A549 (cell line): ENCODE data around the gene MTA3. TPM values are rescaled to one million over a fixed set of nuclear protein-coding genes. Genes with fewer than 3 reads are reported as not detected.

Source experiments
- ATAC-seq, 2 experiments: fragments of 200-7000 bp in 1 of 2; fragments of >200 bp in 1 of 2; cut with Nextera tagmentation in 1 of 2; cut with Tn5 transposase in 1 of 2; 3 replicates each; pipeline versions ENCODE4 v1.8.0 to v1.9.1; 2018 to 2020; ENCODE audit warnings: mild to moderate bottlenecking in 1 of 2, moderate library complexity in 1 of 2
- CTCF ChIA-PET: fragments of 300-600 bp; sonication (Branson Sonifier 250); formaldehyde crosslinking; extraction: SDS; loops from one replicate; lab custom pipeline; 2021; ENCODE audit warnings: antibody characterized with exemption, inconsistent platforms; lab: Yijun Ruan, JAX
- POLR2A ChIA-PET: fragments of 350-600 bp; formaldehyde crosslinking; extraction: SDS; loops from one replicate; lab custom pipeline; 2021; ENCODE audit warnings: antibody characterized with exemption, inconsistent platforms; lab: Yijun Ruan, JAX
- DNase-seq, 2 experiments: peaks; one replicate each; pipeline versions ENCODE4 v3.0.0 to v3.0.0-alpha.2; 2011 to 2016; ENCODE audit warnings: low read depth in 1 of 2, low spot score in 1 of 2
- FAIRE-seq: peaks from 2 replicates; lab custom pipeline; 2011; peaks lifted over from hg19 to GRCh38; lab: Jason Lieb, UNC
- H3K27ac ChIP-seq, 2 experiments: fragments of >200 bp; sonication (Bioruptor Twin); formaldehyde crosslinking; 3 replicates each; pipeline ENCODE4 v1.5.1; 2016 to 2017
- H3K4me1 ChIP-seq: fragments of >200 bp; sonication (Bioruptor Twin); formaldehyde crosslinking; 3 replicates; pipeline ENCODE4 v1.6.1; 2016
- H3K4me2 ChIP-seq: fragments of >200 bp; sonication (Bioruptor Twin); formaldehyde crosslinking; 3 replicates; pipeline ENCODE4 v1.6.1; 2016
- H3K4me3 ChIP-seq: fragments of >200 bp; sonication (Bioruptor Twin); formaldehyde crosslinking; 3 replicates; pipeline ENCODE4 v1.5.1; 2016
- H3K9me3 ChIP-seq: fragments of >200 bp; sonication (Bioruptor Twin); formaldehyde crosslinking; 3 replicates; pipeline ENCODE4 v1.6.1; 2016
- BHLHE40 ChIP-seq: IDR thresholded peaks from 2 replicates; pipeline ENCODE4 v1.6.1; 2012; ENCODE audit warnings: low read depth, low read length, inconsistent platforms
- CBX8 ChIP-seq: fragments of 200-600 bp; sonication (generic); IDR thresholded peaks from 2 replicates; pipeline ENCODE4 v1.6.1; 2016
- CEBPB ChIP-seq, 2 experiments: fragments of >200 bp in 1 of 2; sonication (Bioruptor Twin) in 1 of 2; formaldehyde crosslinking in 1 of 2; IDR thresholded peaks; 2 replicates each; pipeline ENCODE4 v1.6.1; 2012 to 2016
- E2F6 ChIP-seq: IDR thresholded peaks from 2 replicates; pipeline ENCODE4 v1.6.1; 2012; ENCODE audit warnings: low read depth, borderline replicate concordance
- EHMT2 ChIP-seq: fragments of 200-600 bp; sonication (generic); IDR thresholded peaks from 2 replicates; pipeline ENCODE4 v1.6.1; 2016; ENCODE audit warnings: antibody characterized with exemption, low read depth, mild to moderate bottlenecking, moderate library complexity
- FOSL2 ChIP-seq, 2 experiments: fragments of 450-650 bp in 1 of 2; fragments of >200 bp in 1 of 2; sonication (Bioruptor Twin) in 1 of 2; formaldehyde crosslinking; IDR thresholded peaks; 2 replicates each; pipeline versions ENCODE4 v1.5.0 to v1.6.1; 2016 to 2020; ENCODE audit warnings: mild to moderate bottlenecking in 1 of 2, moderate library complexity in 1 of 2
- GATA3 ChIP-seq: IDR thresholded peaks from 2 replicates; pipeline ENCODE4 v1.6.1; 2012; ENCODE audit warnings: borderline replicate concordance
- HOXA7 ChIP-seq: fragments of 250-450 bp; sonication (Bioruptor Pico); IDR thresholded peaks from 2 replicates; pipeline ENCODE4 v1.5.0; 2020; ENCODE audit warnings: mild to moderate bottlenecking, moderate library complexity
- HOXB5 ChIP-seq: fragments of 250-450 bp; sonication (Bioruptor Pico); IDR thresholded peaks from 2 replicates; pipeline ENCODE4 v1.5.0; 2020; ENCODE audit warnings: mild to moderate bottlenecking, moderate library complexity
- JUNB ChIP-seq: fragments of >200 bp; sonication (Bioruptor Twin); formaldehyde crosslinking; IDR thresholded peaks from 2 replicates; pipeline ENCODE4 v1.6.1; 2016
- KDM5A ChIP-seq: fragments of 200-600 bp; sonication (generic); IDR thresholded peaks from 2 replicates; pipeline ENCODE4 v1.6.1; 2016; ENCODE audit warnings: antibody characterized with exemption, mild to moderate bottlenecking
- NR3C1 ChIP-seq: fragments of >200 bp; sonication (Bioruptor Twin); formaldehyde crosslinking; IDR thresholded peaks from 3 replicates; pipeline ENCODE4 v1.6.1; 2017
- RAD21 ChIP-seq, 2 experiments: fragments of >200 bp in 1 of 2; sonication (Bioruptor Twin) in 1 of 2; formaldehyde crosslinking in 1 of 2; IDR thresholded peaks in 1 of 2; conservative IDR thresholded peaks in 1 of 2; 2 replicates in 1 of 2; 3 replicates in 1 of 2; pipeline ENCODE4 v1.6.1; 2012 to 2018; ENCODE audit warnings: inconsistent platforms in 1 of 2
- REST ChIP-seq: fragments of 200-600 bp; sonication (generic); IDR thresholded peaks from 2 replicates; pipeline ENCODE4 v1.6.1; 2016; ENCODE audit warnings: antibody characterized with exemption, mild to moderate bottlenecking, moderate library complexity
- TFCP2L1 ChIP-seq: fragments of 250-450 bp; sonication (Bioruptor Pico); IDR thresholded peaks from 2 replicates; pipeline ENCODE4 v1.5.0; 2021; ENCODE audit warnings: mild to moderate bottlenecking
- TP53 ChIP-seq: fragments of 250-450 bp; sonication (Bioruptor Pico); IDR thresholded peaks from 2 replicates; pipeline ENCODE4 v1.5.0; 2021; ENCODE audit warnings: mild to moderate bottlenecking, moderate library complexity
- USF2 ChIP-seq: fragments of 450-650 bp; IDR thresholded peaks from 2 replicates; pipeline ENCODE4 v1.6.1; 2014; ENCODE audit warnings: antibody characterized with exemption
- ZFP36 ChIP-seq: fragments of 450-650 bp; IDR thresholded peaks from 2 replicates; pipeline ENCODE4 v1.6.1; 2014; ENCODE audit warnings: borderline replicate concordance; ENCODE audit not compliant: partially characterized antibody
- ZNF302 ChIP-seq: fragments of 250-450 bp; sonication (Bioruptor Pico); IDR thresholded peaks from 2 replicates; pipeline ENCODE4 v1.9.0; 2021; ENCODE audit warnings: inconsistent platforms, mild to moderate bottlenecking, moderate library complexity
- WGBS: methylation state at CpG from one replicate; pipeline ENCODE4 v1.1.6; 2017; ENCODE audit errors: missing lambda C conversion rate; 5-methylcytosine and 5-hydroxymethylcytosine counted together
- polyA plus RNA-seq, 4 experiments: library from polyadenylated mRNA; depleted of rRNA in 3 of 4; stranded (reverse); fragments of >200 nt; fragmentation: RNase III in 1 of 4; extraction: RNeasy Plus Mini Kit Qiagen cat#74134 plus additional on column Dnase treatment in 1 of 4; gene quantifications; 2 replicates in 3 of 4; 3 replicates in 1 of 4; pipeline ENCODE4 v1.2.3, GENCODE V29; 2011 to 2017

Gene MTA3
- polyA plus RNA-seq, 2 of the 4 experiments (the other 2 are of a cell fraction): 49.3 to 74.1 TPM

- TF ChIP-seq E2F6: no peak
- TF ChIP-seq JUNB: no peak
- TF ChIP-seq, all 56 proteins: peak for 0
Measured at GRCh38 chr2:42523341-42523740, 45.1 kb upstream of the MTA3 start (continued).

- no peaks in the 10 kb centered on the region for H3K4me1 ChIP-seq
- ATAC-seq: no peak
- ChIA-PET POLR2A (no interaction called here), CTCF (interaction anchor here (1.5 kb wide), 2 partner anchors 15 to 43 kb away, joined by 3 to 4 read pairs; no protein-coding TSS in a partner anchor)
- no peak overlapping the region for H3K27ac ChIP-seq
- H3K4me2 ChIP-seq: no peak overlapping the region
- no peaks in the 10 kb centered on the region for H3K9me3 ChIP-seq
- no peak for TF ChIP-seq HOXA7 (CRISPR knock-in tag)
- no peak for TF ChIP-seq FOSL2 (IDR thresholded peaks at IDR 0.05)
- no peak for TF ChIP-seq FOSL2 (CRISPR knock-in tag; IDR thresholded peaks at IDR 0.05)
- no peak for TF ChIP-seq TP53 (CRISPR knock-in tag)
- TF ChIP-seq ZNF302: no peak
- TF ChIP-seq REST: no peak
- no peak for TF ChIP-seq BHLHE40
- no peak for TF ChIP-seq ZFP36
- TF ChIP-seq HOXB5 (CRISPR knock-in tag): no peak
- no peak for TF ChIP-seq GATA3
- TF ChIP-seq TFCP2L1 (CRISPR knock-in tag): no peak
- TF ChIP-seq NR3C1: no peak
- TF ChIP-seq RAD21 (conservative IDR thresholded peaks at IDR 0.05 in 1 of 2, IDR thresholded peaks at IDR 0.05 in 1 of 2): no peak
- TF ChIP-seq KDM5A: no peak
- TF ChIP-seq EHMT2: no peak
- TF ChIP-seq CBX8: no peak
- 85% methylated on average over 4 of the region's 4 CpGs for WGBS
- no peak overlapping the region for H3K4me3 ChIP-seq
- no peak for FAIRE-seq
- no peak for DNase-seq
Measured at GRCh38 chr2:42532397-42532796, 36.0 kb upstream of the MTA3 start.

GRCh38 chr2:42537493-42537892, 30.9 kb upstream of the MTA3 start:
- 93% methylated on average over 3 of the region's 3 CpGs for WGBS
- POLR2A ChIA-PET: no interaction called here
- Histone ChIP-seq H3K4me2 (no peak overlapping the region), H3K27ac (no peak overlapping the region), H3K4me3 (no peak overlapping the region), H3K4me1 (no peaks in the 10 kb centered on the region), H3K9me3 (no peaks in the 10 kb centered on the region)
- ATAC-seq (no peak), FAIRE-seq (no peak), DNase-seq (no peak)
- CTCF ChIA-PET: interaction anchor here (1.7 to 1.9 kb wide), 2 partner anchors 14 to 126 kb away, joined by 3 to 6 read pairs; no protein-coding TSS in a partner anchor
- TF ChIP-seq CEBPB (IDR thresholded peaks at IDR 0.05) (peak in 1 of 2 experiments; percentile 72; a peak in 3 of 4 replicates), USF2 (no peak)
